Stomach (tissue), 4 donors: ENCODE measurements around the gene B3GNT5.

ENCODE experiments used
- CTCF ChIP-seq, 7 experiments: fragments of 450-650 bp in 4 of 7; fragments of 200-600 bp in 3 of 7; sonication (generic) in 3 of 7; IDR thresholded peaks; one replicate each; pipeline ENCODE4 v1.5.1; 2016 to 2019; ENCODE audit warnings: antibody characterized with exemption in 7 of 7, control low read depth in 2 of 7, mild to moderate bottlenecking in 1 of 7
- POLR2A ChIP-seq, 4 donors: fragments of 450-650 bp; IDR thresholded peaks; one replicate each; pipeline ENCODE4 v1.6.1; 2016; ENCODE audit warnings: antibody characterized with exemption in 4 of 4, control low read depth in 2 of 4, mild to moderate bottlenecking in 1 of 4, moderate library complexity in 1 of 4

DNA sequence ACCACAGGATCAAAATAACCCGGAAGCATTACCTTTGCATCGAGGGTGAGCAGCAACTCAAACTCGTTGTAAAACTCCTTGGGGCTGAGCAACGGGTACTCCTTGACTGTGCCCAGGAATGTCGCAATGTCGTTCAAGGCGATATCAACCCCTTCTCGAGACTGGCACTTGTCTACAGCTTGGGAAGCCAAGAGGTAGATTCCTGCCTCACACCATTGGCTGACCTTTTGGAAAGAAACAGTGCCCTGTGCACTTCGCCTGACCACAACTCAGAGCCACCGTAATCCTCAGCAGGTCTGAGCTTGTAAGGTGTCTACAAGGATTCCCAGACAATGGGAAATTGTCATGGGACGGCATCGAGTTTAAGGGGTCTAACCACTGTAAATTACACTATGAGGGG is 43.9 kb downstream of the B3GNT5 start:
- no peak for TF ChIP-seq CTCF (IDR thresholded peaks at IDR 0.05)
- no peak for TF ChIP-seq POLR2A (IDR thresholded peaks at IDR 0.05)
